ENCODE results near the gene NCOA7. TPM values are rescaled to one million over a fixed set of nuclear protein-coding genes. Genes with fewer than 3 reads are reported as not detected.
A peak's percentile ranks its signal among the peaks of the same experiment; 100 is the strongest.

Gene NCOA7
- total RNA-seq, 4 donors from 2014 or later = 18.1 to 31.4 (median 26.7) TPM

DNA sequence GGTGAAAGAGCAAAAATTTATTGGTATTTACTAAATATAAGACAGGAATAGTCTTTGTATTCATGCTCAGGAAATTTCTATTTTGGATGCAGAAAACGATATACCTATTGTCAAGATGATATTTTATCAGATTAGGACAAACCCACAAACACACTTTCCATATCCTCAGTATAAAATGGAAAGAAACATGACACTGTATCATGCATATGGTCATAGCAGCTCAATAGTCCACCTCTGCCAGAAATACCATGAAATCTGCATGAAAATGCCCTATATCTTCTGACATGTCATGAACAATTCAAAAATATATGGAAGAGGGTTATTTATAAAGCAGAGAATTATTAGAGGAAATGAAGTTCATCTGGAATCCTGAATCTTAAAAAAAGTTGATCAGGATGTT lies 154.1 kb downstream of the NCOA7 start:
- Histone ChIP-seq H3K27me3 (peaks cover 4% of the 10 kb centered on the region), H3K27ac (peak overlapping the region in 2 of 4 donors; percentile 19 to 60), H3K9me3 (no peaks in the 10 kb centered on the region), H3K4me1 (peaks cover 0 to 3% (median 0%) of the 10 kb centered on the region in 3 donors), H3K36me3 (no peaks in the 10 kb centered on the region), H3K4me3 (no peak overlapping the region)
- ATAC-seq = no peak
- WGBS, 2 donors (ENCODE audit: low coverage in 1 of 2) = 65 to 67% methylated on average over 1 of the region's 1 CpG
- TF ChIP-seq EP300 (IDR thresholded peaks at IDR 0.05) (no peak), POLR2AphosphoS5 (IDR thresholded peaks at IDR 0.05) (no peak), POLR2A (IDR thresholded peaks at IDR 0.05) (no peak)
- TF ChIP-seq, protein P1, sequence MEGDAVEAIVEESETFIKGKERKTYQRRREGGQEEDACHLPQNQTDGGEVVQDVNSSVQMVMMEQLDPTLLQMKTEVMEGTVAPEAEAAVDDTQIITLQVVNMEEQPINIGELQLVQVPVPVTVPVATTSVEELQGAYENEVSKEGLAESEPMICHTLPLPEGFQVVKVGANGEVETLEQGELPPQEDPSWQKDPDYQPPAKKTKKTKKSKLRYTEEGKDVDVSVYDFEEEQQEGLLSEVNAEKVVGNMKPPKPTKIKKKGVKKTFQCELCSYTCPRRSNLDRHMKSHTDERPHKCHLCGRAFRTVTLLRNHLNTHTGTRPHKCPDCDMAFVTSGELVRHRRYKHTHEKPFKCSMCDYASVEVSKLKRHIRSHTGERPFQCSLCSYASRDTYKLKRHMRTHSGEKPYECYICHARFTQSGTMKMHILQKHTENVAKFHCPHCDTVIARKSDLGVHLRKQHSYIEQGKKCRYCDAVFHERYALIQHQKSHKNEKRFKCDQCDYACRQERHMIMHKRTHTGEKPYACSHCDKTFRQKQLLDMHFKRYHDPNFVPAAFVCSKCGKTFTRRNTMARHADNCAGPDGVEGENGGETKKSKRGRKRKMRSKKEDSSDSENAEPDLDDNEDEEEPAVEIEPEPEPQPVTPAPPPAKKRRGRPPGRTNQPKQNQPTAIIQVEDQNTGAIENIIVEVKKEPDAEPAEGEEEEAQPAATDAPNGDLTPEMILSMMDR (IDR thresholded peaks at IDR 0.05) = no peak

DNA sequence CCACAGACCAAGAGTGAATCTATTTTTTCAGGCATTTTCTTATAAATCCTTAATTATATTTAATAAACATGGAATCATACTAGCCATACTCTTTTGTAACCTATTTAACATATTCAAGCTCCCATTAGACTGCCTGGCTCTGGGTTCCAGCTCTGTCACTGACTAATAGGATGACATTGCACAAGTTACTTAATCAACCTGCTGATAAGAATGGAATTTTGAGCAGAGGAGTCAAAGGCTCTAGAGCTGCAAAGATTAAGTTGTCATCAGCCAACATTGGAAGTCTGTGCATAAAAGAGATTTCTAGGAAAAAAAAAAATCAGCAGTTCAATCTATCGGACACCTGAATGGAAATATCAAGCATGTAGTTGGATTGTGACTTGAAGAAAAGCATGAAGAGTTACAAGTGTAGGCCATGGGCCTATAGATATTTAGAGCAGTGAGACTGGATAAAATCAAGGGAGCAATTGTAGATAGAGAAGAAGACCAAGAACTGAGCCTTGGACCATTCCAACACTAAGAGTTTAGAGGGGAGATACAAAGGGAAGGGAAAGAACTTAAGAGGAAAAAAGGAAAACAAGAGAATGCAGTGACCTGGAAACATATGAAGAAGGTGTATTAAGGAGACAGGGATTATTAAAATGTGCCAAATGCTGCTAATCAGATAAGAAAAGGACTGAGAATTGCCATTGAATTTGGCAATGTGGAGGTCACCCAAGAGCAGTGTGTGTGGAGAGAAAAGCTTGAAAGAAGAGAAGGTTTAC lies 154.8 kb downstream of the NCOA7 start:
- Histone ChIP-seq H3K9me3 (no peaks in the 10 kb centered on the region), H3K27me3 (peaks cover 4% of the 10 kb centered on the region), H3K36me3 (no peaks in the 10 kb centered on the region), H3K27ac (peak overlapping the region in 3 of 4 donors; percentile 60 to 68 (median 67)), H3K4me3 (no peak overlapping the region), H3K4me1 (peaks cover 0 to 3% (median 0%) of the 10 kb centered on the region in 3 donors)
- no peak for ATAC-seq
- WGBS, 2 donors (ENCODE audit: low coverage in 1 of 2) = 75 to 90% methylated on average over 1 of the region's 1 CpG
- TF ChIP-seq POLR2AphosphoS5 (IDR thresholded peaks at IDR 0.05) = no peak
- no peak for TF ChIP-seq POLR2A (IDR thresholded peaks at IDR 0.05)

DNA sequence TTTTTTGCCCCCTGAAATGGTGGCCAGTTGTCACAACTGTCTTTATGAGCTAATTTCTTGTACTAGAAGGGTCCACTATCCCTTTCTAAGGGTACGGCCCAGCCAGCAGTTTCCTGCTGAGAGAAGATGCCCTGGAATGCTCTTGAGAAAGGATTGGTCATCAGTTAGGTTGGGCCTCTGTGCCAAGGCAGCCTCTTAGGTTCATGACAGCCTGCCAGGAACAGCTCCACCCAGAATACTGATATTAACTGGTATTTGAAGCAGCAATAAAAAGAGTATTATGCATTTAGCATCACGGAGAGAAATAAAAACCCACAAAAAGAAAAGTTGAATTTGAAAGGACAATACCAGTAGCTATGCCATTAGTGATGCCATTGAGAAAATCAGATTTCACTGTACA lies 156.9 kb downstream of the NCOA7 start:
- Histone ChIP-seq H3K27ac (no peak overlapping the region), H3K27me3 (peaks cover 4% of the 10 kb centered on the region), H3K4me1 (peaks cover 0 to 3% (median 0%) of the 10 kb centered on the region in 3 donors), H3K4me3 (no peak overlapping the region), H3K9me3 (no peaks in the 10 kb centered on the region), H3K36me3 (no peaks in the 10 kb centered on the region)
- ATAC-seq = no peak
- TF ChIP-seq POLR2AphosphoS5 (IDR thresholded peaks at IDR 0.05) = no peak
- no peak for TF ChIP-seq EP300 (IDR thresholded peaks at IDR 0.05)
- TF ChIP-seq, protein P1 (IDR thresholded peaks at IDR 0.05) = no peak
- TF ChIP-seq POLR2A (IDR thresholded peaks at IDR 0.05) = no peak
- whole genome bisulfite sequencing, 2 donors (ENCODE audit: low coverage in 1 of 2) = 77 to 83% methylated on average over 2 of the region's 2 CpGs

DNA sequence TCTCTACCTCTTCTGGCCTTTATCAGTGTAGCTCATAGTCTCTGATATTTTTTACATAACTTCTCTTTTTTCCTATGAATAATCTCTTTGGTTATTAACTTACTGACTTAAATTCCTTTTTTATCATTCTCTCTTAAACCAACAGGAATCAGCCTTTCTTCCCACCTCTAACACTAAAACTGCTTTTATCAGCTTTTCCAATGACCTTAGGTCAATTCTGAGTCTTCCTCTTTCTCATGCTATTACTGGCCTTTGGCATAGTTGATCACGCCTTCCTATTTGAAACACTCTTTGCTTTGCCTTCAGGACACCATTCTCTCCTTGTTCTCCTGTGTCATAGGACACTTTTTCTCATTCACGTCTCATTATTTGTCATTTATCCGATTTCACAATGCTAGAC lies 157.7 kb downstream of the NCOA7 start:
- TF ChIP-seq EP300 (IDR thresholded peaks at IDR 0.05) (no peak), POLR2A (IDR thresholded peaks at IDR 0.05) (no peak), POLR2AphosphoS5 (IDR thresholded peaks at IDR 0.05) (no peak)
- TF ChIP-seq, protein P1 (IDR thresholded peaks at IDR 0.05) = no peak
- H3K36me3 ChIP-seq = no peaks in the 10 kb centered on the region
- peaks cover 4% of the 10 kb centered on the region for H3K27me3 ChIP-seq
- WGBS, 2 donors (ENCODE audit: low coverage in 1 of 2) = 70 to 82% methylated on average over 3 of the region's 3 CpGs
- no peak overlapping the region for H3K4me3 ChIP-seq
- H3K27ac ChIP-seq = no peak overlapping the region
- no peaks in the 10 kb centered on the region for H3K9me3 ChIP-seq
- no peak for ATAC-seq
- H3K4me1 ChIP-seq = peaks cover 0 to 3% (median 0%) of the 10 kb centered on the region in 3 donors

DNA sequence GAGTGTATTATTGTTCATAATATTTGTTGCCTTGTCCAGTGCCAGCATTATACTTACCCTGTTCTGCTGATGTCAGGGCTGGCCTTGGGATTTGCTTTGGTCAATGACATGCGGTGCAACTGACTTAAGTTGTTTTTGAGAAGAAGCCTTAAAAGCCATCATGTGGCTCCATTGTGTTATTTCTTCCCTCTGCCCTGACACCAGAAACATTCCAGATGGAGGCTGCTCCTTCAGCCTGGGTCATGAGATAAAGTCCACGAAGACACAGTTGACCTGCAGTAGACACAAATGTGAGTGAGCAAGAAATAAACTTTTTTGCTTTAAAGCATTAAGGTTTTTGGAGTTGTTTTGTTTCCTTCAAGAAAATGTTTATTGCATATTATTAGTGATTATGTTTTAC lies 158.3 kb downstream of the NCOA7 start:
- no peak for ATAC-seq
- 70 to 72% methylated on average over 2 of the region's 2 CpGs for WGBS, 2 donors (ENCODE audit: low coverage in 1 of 2)
- H3K27me3 ChIP-seq = peaks cover 4% of the 10 kb centered on the region
- TF ChIP-seq, protein P1 (IDR thresholded peaks at IDR 0.05) = no peak
- no peak for TF ChIP-seq POLR2A (IDR thresholded peaks at IDR 0.05)
- no peak for TF ChIP-seq EP300 (IDR thresholded peaks at IDR 0.05)
- no peak for TF ChIP-seq POLR2AphosphoS5 (IDR thresholded peaks at IDR 0.05)
- H3K27ac ChIP-seq = no peak overlapping the region
- no peaks in the 10 kb centered on the region for H3K9me3 ChIP-seq
- peaks cover 0 to 3% (median 0%) of the 10 kb centered on the region in 3 donors for H3K4me1 ChIP-seq
- no peaks in the 10 kb centered on the region for H3K36me3 ChIP-seq
- H3K4me3 ChIP-seq = no peak overlapping the region
